HG02981 (cell line): ENCODE data around the gene HLA-G.
"Not testable (repeated sequence)": the region's sequence is repeated elsewhere in the genome, so short reads cannot be mapped to it uniquely, and the experiment has no call there.

Experiments used
- ATAC-seq: cut with Tn5 transposase; IDR thresholded peaks from one replicate; pipeline ENCODE4 v1.9.1; 2021; ENCODE audit warnings: mild to moderate bottlenecking, moderate library complexity; ENCODE audit not compliant: unreplicated experiment

The HLA-G gene

GRCh38 chr6:29827579-29828470 is at the start of gene HLA-G:
TSS of gene HLA-G (plus strand) at chr6:29827825. CDS start at chr6:29827845, 20 bp downstream.
- ATAC-seq, result no peak

GRCh38 chr6:29780019-29780698 is 47.5 kb upstream of the HLA-G start:
- not testable (repeated sequence) for ATAC-seq

- no peak for ATAC-seq
These were observed 38.4 kb upstream of the HLA-G start for GRCh38 chr6:29789176-29789575.

GRCh38 chr6:29790626-29791025 is 37.0 kb upstream of the HLA-G start:
- no peak for ATAC-seq

- no peak for ATAC-seq
These were observed 36.5 kb upstream of the HLA-G start for GRCh38 chr6:29791162-29791561.

GRCh38 chr6:29791786-29792122 is 35.9 kb upstream of the HLA-G start:
- ATAC-seq, result no peak

- no peak for ATAC-seq
These were observed 35.2 kb upstream of the HLA-G start for GRCh38 chr6:29792123-29793035.

- ATAC-seq, result no peak
These were observed 34.6 kb upstream of the HLA-G start for GRCh38 chr6:29793036-29793356.

GRCh38 chr6:29793796-29794195 is 33.8 kb upstream of the HLA-G start:
- no peak for ATAC-seq

- no peak for ATAC-seq
These were observed 31.6 kb upstream of the HLA-G start for GRCh38 chr6:29796026-29796425.

GRCh38 chr6:29797135-29797534 is 30.5 kb upstream of the HLA-G start:
- ATAC-seq, result no peak

GRCh38 chr6:29797966-29798365 is 29.7 kb upstream of the HLA-G start:
- no peak for ATAC-seq

GRCh38 chr6:29800254-29800653 is 27.4 kb upstream of the HLA-G start:
- no peak for ATAC-seq

- ATAC-seq, result no peak
These were observed 21.2 kb upstream of the HLA-G start for GRCh38 chr6:29806387-29806786.

- no peak for ATAC-seq
These were observed 18.4 kb upstream of the HLA-G start for GRCh38 chr6:29809249-29809648.

- no peak for ATAC-seq
These were observed 17.3 kb upstream of the HLA-G start for GRCh38 chr6:29810371-29810770.

- no peak for ATAC-seq
These were observed 16.2 kb upstream of the HLA-G start for GRCh38 chr6:29811377-29811776.

GRCh38 chr6:29813066-29813465 is 14.6 kb upstream of the HLA-G start:
- ATAC-seq, result no peak

GRCh38 chr6:29813809-29814208 is 13.8 kb upstream of the HLA-G start:
- ATAC-seq, result no peak

- ATAC-seq, result no peak
These were observed 13.1 kb upstream of the HLA-G start for GRCh38 chr6:29814379-29815117.
